ENCODE data around the gene TMEM143. TPM values are rescaled to one million over a fixed set of nuclear protein-coding genes. Genes with fewer than 3 reads are reported as not detected.

Gene TMEM143
- total RNA-seq, 1 donor from 2014 or later: 105 TPM

- ATAC-seq (ENCODE audit: poor library complexity) (no peak), DNase-seq (no peak)
- intact Hi-C loops (cut with DNase I): no loop called here
These were observed 1.9 kb upstream of the TMEM143 start for GRCh38 chr19:48365602-48366001.

- no peak for DNase-seq
- intact Hi-C loops (cut with DNase I): no loop called here
- ATAC-seq (ENCODE audit: poor library complexity): no peak
These were observed 1.0 kb upstream of the TMEM143 start for GRCh38 chr19:48364598-48365348.

- DNase-seq (no peak), ATAC-seq (ENCODE audit: poor library complexity) (peak; percentile 23)
- intact Hi-C loops (cut with DNase I): no loop called here
These were observed 285 bp downstream of the TMEM143 start for GRCh38 chr19:48363500-48363809.

- ATAC-seq (ENCODE audit: poor library complexity) (peak; percentile 92), DNase-seq (peak; percentile 97)
- intact Hi-C loops (cut with DNase I): no loop called here
These were observed 832 bp downstream of the TMEM143 start for GRCh38 chr19:48362716-48363499.

GRCh38 chr19:48361912-48362311 lies 1.8 kb downstream of the TMEM143 start:
- intact Hi-C loops (cut with DNase I): no loop called here
- ATAC-seq (ENCODE audit: poor library complexity) (no peak), DNase-seq (no peak)

DNA sequence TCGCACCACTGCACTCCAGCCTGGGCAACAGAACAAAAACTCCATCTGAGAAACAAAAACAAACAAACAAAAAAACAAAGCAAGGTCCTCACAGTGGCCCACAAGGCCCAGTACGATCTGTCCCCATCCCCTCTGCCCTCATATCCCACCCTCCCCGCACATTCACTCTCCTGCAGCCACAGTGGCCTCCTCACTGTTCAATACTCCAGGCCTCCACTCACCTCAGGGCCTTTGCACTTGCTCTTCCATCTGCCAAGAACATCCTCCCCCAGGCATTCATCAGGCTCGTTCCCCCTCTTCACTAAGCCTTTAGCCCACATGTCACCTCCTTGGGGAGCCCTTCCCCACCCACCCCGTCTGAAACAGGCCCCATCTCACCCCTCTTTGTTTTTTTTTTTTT lies 4.6 kb downstream of the TMEM143 start:
- ATAC-seq (ENCODE audit: poor library complexity): no peak

DNA sequence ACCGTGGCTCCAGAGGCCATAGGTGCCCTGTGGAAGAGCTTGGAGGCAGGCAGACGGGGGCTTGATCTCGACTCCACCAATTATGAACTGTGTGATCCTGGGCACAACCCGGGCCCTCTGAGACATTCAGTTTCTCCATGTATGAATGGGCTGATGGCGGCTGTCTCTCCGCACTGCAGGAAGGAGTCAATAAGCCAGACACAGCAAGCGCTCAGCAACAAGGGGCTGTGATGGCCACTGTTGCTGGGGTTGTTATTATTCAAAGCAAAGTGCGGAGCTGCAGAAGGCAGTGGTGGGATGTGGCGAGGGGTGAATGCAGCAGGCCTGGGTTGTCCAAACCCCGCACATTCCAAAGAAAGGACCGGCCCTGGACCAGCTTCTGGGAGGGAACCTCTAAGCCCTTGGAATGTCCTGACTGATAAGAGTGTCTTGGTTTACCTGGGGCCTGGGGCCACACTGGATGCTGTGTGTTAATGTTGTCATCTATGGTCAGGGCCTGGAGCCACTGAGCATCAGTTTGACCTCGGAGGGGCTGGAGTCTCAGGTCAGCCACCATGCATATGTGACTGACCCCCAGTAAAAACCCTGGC lies 8.3 kb downstream of the TMEM143 start:
- intact Hi-C loops (cut with DNase I): no loop called here
- no peak for ATAC-seq (ENCODE audit: poor library complexity)
- DNase-seq: no peak

More for the DNA sequence above, 4.6 kb downstream of the TMEM143 start:
- DNase-seq: no peak
- intact Hi-C loops (cut with DNase I): no loop called here

GRCh38 chr19:48354332-48354992 lies 9.3 kb downstream of the TMEM143 start:
- DNase-seq (no peak), ATAC-seq (ENCODE audit: poor library complexity) (no peak)
- intact Hi-C loops (cut with DNase I): no loop called here

- ATAC-seq (ENCODE audit: poor library complexity) (no peak), DNase-seq (no peak)
- intact Hi-C loops (cut with DNase I): no loop called here
These were observed 10.1 kb downstream of the TMEM143 start for GRCh38 chr19:48353677-48354076.

DNA sequence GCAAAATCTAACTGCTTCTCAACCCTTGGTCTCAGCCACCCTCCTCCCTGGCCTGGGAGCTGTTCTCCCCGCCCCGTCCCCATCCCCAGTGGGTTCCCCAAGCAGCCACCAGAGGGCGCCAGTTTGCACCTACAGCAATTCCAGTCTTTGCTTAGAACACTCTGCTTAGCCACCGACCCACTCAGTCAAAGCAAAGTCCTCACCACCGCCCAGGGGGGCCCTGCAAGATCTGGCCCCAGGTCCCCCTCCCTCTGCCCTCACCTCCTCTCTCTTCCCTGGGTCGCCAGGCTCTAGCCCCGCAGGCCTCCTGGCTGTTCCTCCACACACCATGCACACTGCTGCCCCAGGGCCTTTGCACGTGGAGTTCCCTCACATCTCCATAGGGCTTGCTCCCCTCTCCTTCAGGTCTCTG lies 12.4 kb downstream of the TMEM143 start:
- peak; percentile 67 for ATAC-seq (ENCODE audit: poor library complexity)
- intact Hi-C loops (cut with DNase I): no loop called here
- DNase-seq: peak; percentile 85

DNA sequence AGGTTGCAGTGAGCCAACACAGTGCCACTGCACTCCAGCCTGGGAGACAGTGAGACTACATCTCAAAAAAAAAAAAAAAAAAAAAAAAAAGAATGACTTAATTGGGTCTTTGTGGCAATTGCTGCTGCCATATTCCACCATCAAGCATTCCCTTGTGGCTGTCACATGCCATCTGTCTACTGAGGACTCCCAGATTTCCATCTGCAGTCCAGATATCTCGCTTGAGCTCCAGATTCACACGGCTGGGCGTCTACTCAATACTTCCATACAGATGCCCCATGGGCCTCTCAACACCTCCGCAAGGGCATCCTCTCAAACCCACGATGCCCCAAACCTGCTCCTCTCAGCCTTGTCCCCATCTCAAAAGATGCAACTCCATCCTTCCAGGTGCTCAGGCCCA lies 12.9 kb downstream of the TMEM143 start:
- ATAC-seq (ENCODE audit: poor library complexity) (no peak), DNase-seq (no peak)
- intact Hi-C loops (cut with DNase I): no loop called here

DNA sequence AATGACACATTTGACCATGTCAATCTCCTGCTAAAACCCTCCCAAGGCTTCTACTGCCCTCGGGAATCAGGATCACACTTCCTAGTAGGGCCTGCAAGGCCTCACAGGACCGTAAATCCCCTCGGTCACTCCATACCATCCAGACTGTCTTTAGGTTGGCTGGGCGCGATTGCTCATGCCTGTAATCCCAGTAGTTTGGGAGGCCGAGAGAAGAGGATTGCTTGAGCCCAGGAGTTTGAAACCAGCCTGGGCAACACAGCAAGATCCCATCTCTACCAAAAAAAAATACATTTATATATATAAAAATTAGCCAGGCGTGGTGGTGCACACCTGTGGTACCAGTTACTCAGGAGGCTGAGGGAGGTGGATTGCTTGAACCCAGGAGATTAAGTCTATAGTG lies 15.0 kb downstream of the TMEM143 start:
- ATAC-seq (ENCODE audit: poor library complexity) (no peak), DNase-seq (no peak)
- intact Hi-C loops (cut with DNase I): no loop called here

DNA sequence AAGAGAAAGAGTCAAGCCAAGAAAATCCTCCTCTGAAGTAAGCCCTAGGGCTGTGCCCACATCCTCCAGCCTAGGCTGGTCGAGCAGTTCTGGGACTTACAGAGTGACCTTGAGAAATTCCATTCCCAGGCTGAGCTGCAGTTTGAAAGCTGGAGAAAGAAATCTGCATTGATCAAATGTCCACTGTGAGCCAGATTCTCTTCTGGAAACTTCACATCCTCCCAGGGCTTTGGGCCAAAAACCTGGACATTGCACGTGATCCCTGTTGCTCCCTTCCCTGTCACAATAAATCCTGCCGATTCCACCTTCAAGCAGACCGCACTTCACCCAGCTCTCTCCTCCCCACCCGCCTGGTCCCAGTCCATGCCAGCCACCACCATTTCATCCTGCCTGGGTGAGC lies 15.7 kb downstream of the TMEM143 start:
- intact Hi-C loops (cut with DNase I): no loop called here
- DNase-seq (no peak), ATAC-seq (ENCODE audit: poor library complexity) (peak; percentile 56)

DNA sequence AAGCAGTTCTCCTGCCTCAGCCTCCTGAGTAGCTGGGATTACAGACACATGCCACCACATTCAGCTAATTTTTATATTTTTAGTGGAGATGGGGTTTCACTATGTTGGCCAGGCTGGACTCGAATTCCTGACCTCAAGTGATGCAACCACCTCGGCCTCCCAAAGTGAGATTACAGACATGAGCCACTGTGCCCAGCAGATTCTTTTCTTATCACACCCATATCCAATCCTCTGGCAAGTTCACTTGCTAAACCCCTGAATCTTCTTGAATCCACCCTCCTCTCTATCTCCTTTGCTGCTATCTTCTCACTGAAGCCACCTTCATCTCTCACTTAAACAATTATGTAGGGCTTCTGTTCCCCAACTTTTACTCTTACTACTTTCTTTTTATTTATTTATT lies 17.5 kb downstream of the TMEM143 start:
- intact Hi-C loops (cut with DNase I): no loop called here
- DNase-seq (no peak), ATAC-seq (ENCODE audit: poor library complexity) (no peak)

DNA sequence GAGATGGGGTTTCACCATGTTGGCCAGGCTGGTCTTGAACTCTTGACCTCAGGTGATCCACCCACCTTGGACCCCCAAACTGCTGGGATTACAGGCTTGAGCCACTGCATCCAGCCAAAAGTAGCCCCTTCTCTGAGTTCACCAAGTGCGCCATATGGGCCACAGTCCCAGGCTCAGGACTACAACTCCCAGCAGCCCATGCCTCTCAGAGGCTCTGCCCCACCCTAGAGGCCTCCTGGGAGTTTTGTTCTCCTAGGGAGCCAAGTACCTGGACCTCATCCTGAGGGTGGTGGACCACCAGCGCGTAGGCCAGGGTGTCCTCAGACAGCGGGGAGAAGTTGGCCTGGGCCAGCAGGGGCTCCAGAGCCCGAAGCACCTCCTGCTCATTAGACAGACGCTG lies 18.8 kb downstream of the TMEM143 start:
- intact Hi-C loops (cut with DNase I): no loop called here
- ATAC-seq (ENCODE audit: poor library complexity) (no peak), DNase-seq (no peak)

- DNase-seq (no peak), ATAC-seq (ENCODE audit: poor library complexity) (no peak)
- intact Hi-C loops (cut with DNase I): no loop called here
These were observed 20.7 kb downstream of the TMEM143 start for GRCh38 chr19:48342841-48343540.

GRCh38 chr19:48342414-48342738 lies 21.4 kb downstream of the TMEM143 start:
- intact Hi-C loops (cut with DNase I): no loop called here
- no peak for DNase-seq
- ATAC-seq (ENCODE audit: poor library complexity): no peak

DNA sequence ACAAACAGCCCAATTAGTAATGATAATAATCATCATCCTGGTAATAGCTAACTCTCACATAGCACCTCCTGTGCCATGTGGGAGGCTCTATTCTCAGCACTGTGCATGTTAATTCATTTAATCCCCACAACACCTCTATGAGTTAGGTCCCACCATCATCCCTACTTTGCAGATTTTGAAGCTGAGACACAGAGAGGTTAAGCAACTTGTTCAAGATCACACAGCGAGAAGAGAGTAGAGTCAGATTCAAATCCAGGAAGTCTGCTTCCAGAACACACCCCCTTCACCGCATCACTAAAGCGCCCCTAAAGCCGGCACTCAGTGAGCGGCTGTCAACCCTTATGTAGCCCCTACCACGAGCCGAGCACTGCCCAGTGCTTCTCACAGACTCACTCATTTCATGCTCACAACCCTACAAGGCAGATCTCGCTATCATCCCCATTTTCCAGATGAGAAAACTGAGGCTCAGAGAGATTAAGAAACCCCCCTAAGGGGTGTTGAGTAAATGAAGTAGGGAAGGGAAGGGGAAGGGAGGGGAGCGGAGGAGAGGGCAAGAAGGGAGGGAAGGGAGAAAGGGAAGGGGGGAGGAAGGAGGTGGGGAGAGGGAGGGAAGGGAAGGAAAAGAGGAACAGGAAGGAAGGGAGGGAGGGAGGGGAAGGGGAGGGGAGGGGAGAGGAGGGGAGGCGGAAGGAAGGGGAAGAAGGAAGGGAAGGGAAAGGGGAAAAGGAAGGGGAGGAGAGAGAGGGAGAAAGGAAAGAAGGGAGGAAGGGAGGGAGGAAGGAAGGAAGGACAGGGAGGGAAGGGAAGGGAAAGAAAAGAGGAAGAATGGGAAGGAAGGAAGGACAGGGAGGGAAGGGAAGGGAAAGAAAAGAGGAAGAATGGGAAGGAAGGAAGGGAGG lies 22.0 kb downstream of the TMEM143 start:
- intact Hi-C loops (cut with DNase I): no loop called here

More for the DNA sequence above, 22.0 kb downstream of the TMEM143 start:
- ATAC-seq (ENCODE audit: poor library complexity) (no peak), DNase-seq (no peak)

Measured in Right ventricle myocardium superior (tissue), 1 donor.